SH-SY5Y (cell line): ENCODE results near the gene ATP10A.

Source experiments
- GATA2 ChIP-seq: IDR thresholded peaks from 2 replicates; pipeline ENCODE4 v1.6.1; 2011; ENCODE audit warnings: mild to moderate bottlenecking, low read depth, low read length
- GATA3 ChIP-seq: IDR thresholded peaks from 2 replicates; pipeline ENCODE4 v1.6.1; 2011; ENCODE audit warnings: low read depth, mild to moderate bottlenecking, low read length, moderate library complexity

DNA sequence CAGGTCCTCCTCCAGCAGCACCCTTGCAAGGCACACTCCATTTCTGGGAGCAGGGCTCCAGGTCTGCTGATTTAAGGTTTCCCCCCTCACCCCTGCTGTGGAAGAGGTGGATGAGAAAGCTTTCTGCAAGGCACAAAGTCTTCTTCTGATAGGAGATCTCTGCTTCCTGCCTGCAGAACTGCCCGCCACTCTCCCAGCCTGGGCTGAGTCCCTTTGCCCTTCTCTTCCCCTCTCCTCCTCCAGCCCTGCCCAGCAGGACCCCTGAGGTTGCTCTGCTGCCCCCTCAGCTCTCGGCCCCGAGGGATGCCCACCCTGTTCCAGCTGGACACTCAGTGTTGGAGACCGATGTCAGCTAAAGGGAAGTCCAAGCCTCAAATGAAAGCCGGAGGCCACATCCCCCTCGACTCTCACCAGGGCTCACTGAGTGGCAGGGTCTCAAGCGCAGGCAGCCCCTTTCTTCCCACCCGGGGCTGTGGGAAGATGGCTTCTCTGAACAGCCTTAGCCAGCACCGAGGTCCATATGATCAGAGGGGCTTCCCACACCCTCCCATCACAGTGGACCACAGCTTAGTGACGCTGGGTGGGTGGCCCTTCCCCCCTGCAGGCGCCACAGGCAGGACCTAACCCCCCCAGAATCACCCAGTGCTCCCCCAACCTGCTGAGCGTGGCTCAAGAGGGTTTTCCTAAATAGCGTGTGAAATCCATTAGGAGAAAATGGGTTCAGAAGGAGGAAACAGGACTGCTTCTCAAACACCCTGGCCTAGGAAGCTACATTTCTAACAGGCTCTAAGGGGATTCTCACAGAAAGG lies 4.0 kb downstream of the ATP10A start:
- no peak for TF ChIP-seq GATA2
- no peak for TF ChIP-seq GATA3
